Cardiac muscle cell (in vitro differentiated cells and primary cell): ENCODE data around the gene TSPAN11. TPM values are rescaled to one million over a fixed set of nuclear protein-coding genes. Genes with fewer than 3 reads are reported as not detected.

Experiments
- DNase-seq, 2 donors: peaks; one replicate each; pipeline versions ENCODE4 v3.0.0 to v3.0.0-alpha.2; 2010 to 2017; ENCODE audit warnings: low read depth in 1 of 2, low spot score in 1 of 2
- H3K27ac ChIP-seq: fragments of 200-600 bp; sonication (generic); 2 replicates; pipeline ENCODE4 v1.5.1; 2016
- H3K27me3 ChIP-seq: fragments of 200-600 bp; sonication (generic); 2 replicates; pipeline ENCODE4 v1.6.0; 2016; ENCODE audit warnings: control low read depth
- H3K36me3 ChIP-seq: fragments of 200-600 bp; sonication (generic); 2 replicates; pipeline ENCODE4 v1.5.1; 2016; ENCODE audit warnings: control low read depth
- H3K4me1 ChIP-seq: fragments of 200-600 bp; sonication (generic); 2 replicates; pipeline ENCODE4 v1.8.1; 2017; ENCODE audit warnings: low read depth, mild to moderate bottlenecking, mixed run types
- H3K4me3 ChIP-seq: fragments of 200-600 bp; sonication (generic); 2 replicates; pipeline ENCODE4 v1.5.1; 2016; ENCODE audit warnings: mild to moderate bottlenecking
- H3K9me3 ChIP-seq: fragments of 200-600 bp; sonication (generic); 2 replicates; pipeline ENCODE4 v1.5.1; 2017; ENCODE audit warnings: low read depth, mild to moderate bottlenecking, control low read depth
- CTCF ChIP-seq: IDR thresholded peaks from 2 replicates; pipeline ENCODE4 v1.5.1; 2012; ENCODE audit warnings: low read depth, mild to moderate bottlenecking, low read length
- polyA plus RNA-seq: library from polyadenylated mRNA; unstranded; fragments of >200 nt; fragmentation: Nextera tagmentation; extraction: Ambion mirVana; gene quantifications from 2 replicates; pipeline ENCODE4 v1.2.1, GENCODE V29; 2016
- total RNA-seq: library from RNA; depleted of rRNA; stranded (reverse); fragments of >200 nt; gene quantifications from 2 replicates; pipeline ENCODE4 v1.2.3, GENCODE V29; 2016

The TSPAN11 gene
- total and polyA plus RNA-seq, 2 experiments from 2014 or later, result 11.1 to 26.1 TPM

GRCh38 chr12:30997685-30998440 lies 71.3 kb downstream of the TSPAN11 start:
- no peak for DNase-seq

GRCh38 chr12:30999011-30999410 lies 72.5 kb downstream of the TSPAN11 start:
- Histone ChIP-seq H3K27ac (no peak overlapping the region), H3K27me3 (no peaks in the 10 kb centered on the region), H3K36me3 (no peaks in the 10 kb centered on the region), H3K4me1 (no peaks in the 10 kb centered on the region), H3K4me3 (no peak overlapping the region), H3K9me3 (no peaks in the 10 kb centered on the region)
- no peak for DNase-seq
- TF ChIP-seq CTCF, result no peak

More at GRCh38 chr12:30997685-30998440, 71.3 kb downstream of the TSPAN11 start:
- Histone ChIP-seq H3K27me3 (no peaks in the 10 kb centered on the region), H3K4me3 (no peak overlapping the region), H3K4me1 (no peaks in the 10 kb centered on the region), H3K27ac (no peak overlapping the region), H3K9me3 (no peaks in the 10 kb centered on the region), H3K36me3 (no peaks in the 10 kb centered on the region)
- no peak for TF ChIP-seq CTCF

- Histone ChIP-seq H3K27me3 (no peaks in the 10 kb centered on the region), H3K27ac (no peak overlapping the region), H3K36me3 (no peaks in the 10 kb centered on the region), H3K4me3 (no peak overlapping the region), H3K9me3 (no peaks in the 10 kb centered on the region), H3K4me1 (no peaks in the 10 kb centered on the region)
- no peak for TF ChIP-seq CTCF
- DNase-seq, result no peak
Measured at GRCh38 chr12:30999723-31000122, 73.2 kb downstream of the TSPAN11 start.

GRCh38 chr12:31000751-31001150 lies 74.2 kb downstream of the TSPAN11 start:
- Histone ChIP-seq H3K36me3 (no peaks in the 10 kb centered on the region), H3K9me3 (no peaks in the 10 kb centered on the region), H3K27ac (no peak overlapping the region), H3K4me3 (no peak overlapping the region), H3K27me3 (no peaks in the 10 kb centered on the region), H3K4me1 (no peaks in the 10 kb centered on the region)
- no peak for DNase-seq
- no peak for TF ChIP-seq CTCF

DNA sequence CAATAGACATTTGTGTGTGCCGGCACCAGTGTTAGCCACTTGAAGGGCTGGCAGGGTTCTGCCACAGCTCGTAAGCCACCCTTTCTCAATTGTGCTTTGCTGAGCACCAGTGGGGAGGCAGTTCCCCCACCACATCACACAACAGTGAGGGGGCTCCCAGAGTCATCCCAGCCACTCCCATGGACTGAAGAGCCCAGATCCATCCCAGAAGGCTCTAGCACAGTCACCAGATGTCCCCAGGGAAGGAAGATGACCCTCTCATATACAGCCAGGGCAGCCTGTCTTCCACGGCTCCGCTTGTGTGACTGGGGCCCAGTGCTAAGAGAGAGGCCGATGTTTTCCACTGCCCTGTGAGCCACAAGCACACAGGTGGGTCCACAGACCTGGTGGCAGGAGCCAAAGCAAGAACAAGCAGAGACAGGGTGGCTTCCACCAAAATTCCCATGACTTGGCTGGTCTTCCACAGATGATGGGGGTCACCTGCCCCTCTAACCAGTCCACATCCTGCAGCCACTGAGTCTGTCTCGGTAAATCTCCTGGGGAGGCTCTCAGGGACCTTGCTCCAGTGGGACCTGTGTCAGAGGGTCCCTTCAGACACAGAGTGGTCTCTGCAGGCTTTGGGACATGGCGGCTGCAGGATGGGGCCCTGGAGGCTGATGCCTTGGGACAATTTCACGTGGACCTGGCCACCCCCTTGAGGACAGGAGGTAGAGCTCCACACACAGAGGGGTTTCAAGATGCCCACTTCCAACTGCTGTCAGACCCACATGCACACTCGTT lies 75.2 kb downstream of the TSPAN11 start:
- Histone ChIP-seq H3K36me3 (no peaks in the 10 kb centered on the region), H3K4me1 (no peaks in the 10 kb centered on the region), H3K27me3 (no peaks in the 10 kb centered on the region), H3K9me3 (no peaks in the 10 kb centered on the region), H3K27ac (no peak overlapping the region), H3K4me3 (no peak overlapping the region)
- no peak for DNase-seq
- TF ChIP-seq CTCF, result no peak
